CD4-positive, alpha-beta T cell treated with Interleukin-21 for 1 hour (primary cell): ENCODE data around the gene WDR86.

Source experiments
- DNase-seq: peaks from one replicate; pipeline ENCODE4 v3.0.0-alpha.2; 2020

The WDR86 gene

GRCh38 chr7:151426904-151427704, 17.3 kb upstream of the WDR86 start:
- no peak for DNase-seq

- DNase-seq: no peak
Measured at GRCh38 chr7:151426441-151426903, 16.6 kb upstream of the WDR86 start.

DNA sequence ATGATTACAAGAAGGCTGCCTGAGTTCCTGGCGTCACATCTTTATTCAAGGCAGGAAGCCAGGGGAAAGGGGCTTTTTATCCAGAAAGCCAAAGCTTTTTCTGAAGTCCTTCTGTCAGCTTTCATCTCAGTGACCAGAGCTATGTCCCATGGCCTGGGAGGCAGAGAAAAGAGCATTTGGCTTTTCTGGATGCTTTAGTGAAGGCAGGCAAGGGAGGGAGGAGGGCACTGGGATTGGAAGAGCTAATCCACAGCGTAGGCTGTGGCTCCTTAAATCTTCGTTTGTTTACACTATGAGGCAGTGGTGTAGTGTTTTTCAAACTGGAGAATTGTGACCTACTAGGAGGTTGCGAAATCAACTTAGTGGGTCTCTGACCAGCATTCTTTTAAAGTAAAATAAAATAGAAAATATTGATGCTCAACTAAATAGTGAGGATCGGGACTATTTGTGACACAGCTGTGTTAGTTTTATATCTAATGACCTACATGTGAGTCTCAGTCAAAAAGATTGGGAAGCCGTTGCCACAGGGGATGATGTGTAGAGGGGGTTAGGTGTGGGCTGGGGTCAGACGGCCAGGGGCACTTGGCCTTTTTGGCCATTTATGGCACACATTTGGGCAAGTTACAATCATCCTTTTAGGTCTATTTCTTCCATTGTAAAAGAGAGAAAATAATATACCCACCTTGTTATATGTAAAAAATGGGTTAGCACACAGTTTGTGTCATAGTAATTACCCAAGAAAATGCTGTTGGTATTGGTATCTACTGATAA, 16.0 kb upstream of the WDR86 start:
- DNase-seq: no peak

DNA sequence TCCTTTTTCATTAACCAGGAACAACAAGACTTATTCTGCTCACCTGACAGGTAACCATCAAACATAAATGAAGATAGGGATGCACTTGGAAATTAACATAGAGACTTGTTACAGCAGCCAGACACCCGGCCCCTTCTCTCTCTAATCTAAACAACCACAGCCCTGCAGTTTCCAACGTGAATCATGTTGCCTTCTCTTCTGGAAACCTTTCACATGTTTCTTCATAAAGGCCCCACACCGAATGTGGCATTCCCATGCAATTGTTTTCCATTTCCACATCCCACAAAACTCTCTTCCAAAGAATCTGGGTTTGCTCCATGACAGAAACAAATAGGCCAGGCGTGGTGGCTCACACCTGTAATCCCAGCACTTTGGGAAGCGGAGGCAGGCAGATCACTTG, 15.0 kb upstream of the WDR86 start:
- no peak for DNase-seq

DNA sequence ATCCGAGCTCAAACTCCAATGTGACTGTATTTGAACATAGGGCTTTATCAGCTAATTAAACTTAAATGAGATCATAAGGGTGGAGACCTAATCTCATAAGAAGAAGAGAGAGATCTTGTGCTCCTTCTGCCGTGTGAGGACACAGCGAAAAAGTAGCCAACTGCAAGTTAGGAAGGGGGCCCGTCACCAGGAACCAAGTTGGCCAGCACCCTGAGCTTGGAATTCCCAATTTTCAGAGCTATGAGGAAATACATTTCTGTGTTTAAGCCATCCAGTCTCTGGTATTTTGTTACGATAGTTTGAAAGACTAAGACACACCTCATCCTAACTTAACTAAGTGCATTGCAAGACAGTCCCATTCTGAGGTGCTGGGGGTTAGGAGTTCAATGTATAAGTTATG, 14.1 kb upstream of the WDR86 start:
- no peak for DNase-seq

DNA sequence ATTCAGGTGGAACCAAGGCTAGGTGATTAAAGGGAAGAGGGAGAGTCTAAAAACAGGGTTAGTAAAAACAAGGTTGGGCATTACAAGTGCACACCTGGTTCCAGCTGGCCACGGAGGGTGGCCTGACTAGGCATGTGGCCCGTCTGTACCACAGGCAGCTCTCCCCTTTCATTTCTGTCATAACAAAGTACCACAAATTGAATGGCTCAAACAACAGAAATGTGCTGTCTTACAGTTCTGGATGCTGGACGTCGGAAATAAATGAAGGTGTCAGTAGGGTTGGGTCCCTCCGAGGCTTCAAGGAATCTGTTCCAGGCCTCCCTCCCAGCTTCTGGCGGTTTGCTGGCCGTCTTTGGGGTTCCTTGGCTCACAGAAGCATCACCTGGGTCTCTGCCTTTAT, 13.4 kb upstream of the WDR86 start:
- DNase-seq: no peak

DNA sequence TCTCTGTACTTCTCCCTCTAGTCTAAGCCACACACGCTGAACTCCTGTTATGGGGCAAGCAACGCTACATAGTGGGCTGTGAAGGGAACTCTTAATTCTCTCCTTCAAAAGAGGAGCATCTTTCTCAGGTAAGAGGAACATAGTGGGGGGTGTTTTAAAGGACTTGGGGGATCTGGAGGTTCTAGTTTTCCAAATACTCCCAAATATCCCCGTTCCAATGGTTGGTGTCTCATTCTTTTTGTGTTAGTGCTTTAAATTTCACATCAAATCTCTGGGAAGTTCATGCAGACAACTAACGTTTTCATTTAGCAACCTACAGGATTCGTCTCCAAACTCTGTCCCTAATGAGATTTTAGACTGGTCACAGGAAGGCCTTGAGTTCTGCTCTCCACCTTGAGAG, 12.4 kb upstream of the WDR86 start:
- DNase-seq: no peak

- DNase-seq: no peak
Measured at GRCh38 chr7:151420144-151420543, 10.3 kb upstream of the WDR86 start.

DNA sequence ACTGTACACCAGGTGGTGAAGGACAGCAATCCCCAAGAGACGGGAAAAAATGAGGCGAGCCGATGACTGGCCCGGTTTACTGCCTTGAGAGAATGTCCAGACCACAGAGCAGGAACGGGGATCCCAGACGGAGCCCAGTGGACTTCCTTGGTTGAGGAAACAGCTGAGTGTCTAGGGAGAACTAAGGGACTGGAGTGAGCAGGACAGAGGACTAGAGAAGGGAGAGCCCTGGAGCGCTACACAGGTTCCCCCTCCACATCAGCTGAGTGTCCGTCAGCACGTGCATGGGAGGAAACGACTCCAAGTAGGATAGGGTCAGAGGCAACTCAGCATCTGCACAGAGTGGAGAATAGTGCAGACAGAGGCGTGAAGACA, 7.1 kb upstream of the WDR86 start:
- no peak for DNase-seq

GRCh38 chr7:151416112-151416940, 6.5 kb upstream of the WDR86 start:
- DNase-seq: no peak

DNA sequence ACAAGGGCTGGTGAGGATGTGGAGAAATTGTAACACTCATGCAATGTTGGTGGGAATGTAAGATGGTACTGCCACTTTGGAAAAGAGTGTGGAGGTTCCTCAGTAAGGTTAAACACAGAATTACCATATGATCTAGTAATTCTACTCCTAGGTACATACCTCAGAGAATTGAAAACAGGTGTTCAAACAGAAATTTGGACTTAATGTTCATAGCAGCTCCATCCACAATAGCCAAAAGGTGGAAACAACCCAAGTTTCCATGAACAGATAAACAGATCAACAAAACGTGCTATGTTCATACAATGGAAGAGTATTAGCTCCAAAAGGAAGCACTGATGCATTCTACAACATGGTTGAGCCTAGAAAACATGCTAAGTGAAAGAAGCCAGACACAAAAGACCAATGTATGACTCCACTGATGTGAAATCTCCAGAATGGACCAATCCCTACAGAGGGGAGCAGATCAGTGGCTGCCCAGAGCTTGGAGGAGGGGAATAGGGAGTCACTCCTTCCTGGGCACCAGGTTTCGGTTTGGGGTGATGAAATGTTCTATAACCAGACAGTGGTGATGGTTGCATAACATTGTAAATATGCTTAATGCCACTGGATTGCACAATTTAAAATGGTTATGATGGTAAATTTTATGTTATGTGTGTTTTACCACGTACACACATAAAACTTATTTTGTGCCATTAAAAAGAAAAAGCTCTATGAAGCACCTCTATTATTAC, 5.7 kb upstream of the WDR86 start:
- no peak for DNase-seq

DNA sequence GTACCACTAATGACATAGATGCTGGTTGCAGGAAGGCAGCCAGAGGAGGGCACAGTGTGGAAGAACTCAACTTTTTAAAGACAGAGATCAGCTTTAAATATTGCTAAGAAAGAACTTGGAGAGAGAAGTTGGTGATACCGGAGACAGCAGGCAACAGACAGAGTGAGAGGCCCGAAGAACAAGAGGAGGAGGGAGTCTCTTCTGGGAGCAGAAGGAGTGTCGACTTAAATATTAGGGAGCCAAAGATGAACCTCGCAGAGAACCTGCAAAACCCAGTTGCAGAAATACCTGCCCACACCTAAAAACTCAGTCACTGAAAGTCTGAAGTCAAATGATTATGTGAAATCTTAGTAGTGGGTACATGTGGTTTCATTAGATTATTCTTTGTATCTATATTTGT, 3.4 kb upstream of the WDR86 start:
- no peak for DNase-seq

DNA sequence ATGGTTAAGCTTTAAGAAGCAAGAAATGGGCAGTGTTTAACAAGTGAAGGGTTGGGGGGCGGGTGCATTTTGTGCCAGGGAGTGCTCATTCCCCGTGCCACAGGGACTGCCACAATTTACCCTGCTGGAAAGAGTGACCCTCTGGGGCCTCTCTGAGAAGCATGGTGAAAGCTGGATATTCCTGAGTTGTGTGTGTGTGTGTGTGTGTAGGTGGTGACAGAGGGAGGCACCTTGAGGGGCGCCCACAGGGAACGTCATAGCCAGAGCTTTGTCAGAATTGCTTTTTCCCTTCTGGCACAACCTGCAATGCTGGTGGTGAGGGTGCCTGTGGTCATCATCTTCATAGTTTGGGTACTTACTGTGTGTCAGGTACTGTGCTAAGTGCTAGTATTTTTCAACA, 2.5 kb upstream of the WDR86 start:
- no peak for DNase-seq

- DNase-seq: no peak
Measured at GRCh38 chr7:151411551-151411950, 1.7 kb upstream of the WDR86 start.

- DNase-seq: peak; percentile 56
Measured at GRCh38 chr7:151410405-151411390, 860 bp upstream of the WDR86 start.

DNA sequence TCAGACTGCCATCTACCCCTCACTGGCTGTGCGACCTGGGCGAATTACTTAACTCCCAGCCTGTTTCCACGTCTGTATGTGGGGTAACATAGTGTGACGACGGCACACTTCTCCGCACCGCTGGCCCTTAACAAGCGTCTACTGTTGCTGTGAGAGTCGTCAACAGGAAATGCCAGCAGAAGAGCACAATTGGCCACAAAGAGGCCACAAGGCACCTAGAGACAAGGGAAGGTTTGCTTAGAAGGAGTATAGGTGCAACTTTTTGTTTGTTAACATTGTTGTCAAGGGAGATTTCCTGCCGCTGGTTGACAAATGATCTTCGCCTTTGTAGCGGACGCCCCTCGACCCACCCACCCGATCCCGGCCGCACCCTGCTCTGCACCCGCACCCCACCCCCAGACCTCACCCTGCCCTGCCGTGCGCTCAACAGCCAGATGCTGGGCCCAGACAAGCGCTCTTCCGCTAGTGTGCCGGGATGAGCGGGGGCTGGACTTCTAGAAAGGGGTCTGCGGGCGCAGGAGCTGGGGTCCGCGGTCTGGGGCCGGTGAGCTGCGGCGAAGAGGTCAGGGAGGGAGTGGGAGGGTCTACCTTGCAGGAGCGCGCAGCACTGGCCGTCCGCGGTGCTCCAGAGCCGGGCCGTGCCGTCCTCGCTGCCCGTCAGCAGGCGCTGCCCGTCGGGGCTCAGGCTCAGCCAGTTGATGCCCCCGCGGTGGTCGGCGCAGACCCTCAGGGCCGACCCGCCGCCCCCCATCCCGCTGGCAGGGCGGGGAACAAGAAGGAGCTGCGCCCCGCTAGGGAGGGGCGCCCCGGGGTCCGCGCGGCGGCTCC, 785 bp downstream of the WDR86 start:
- DNase-seq: peak; percentile 91

DNA sequence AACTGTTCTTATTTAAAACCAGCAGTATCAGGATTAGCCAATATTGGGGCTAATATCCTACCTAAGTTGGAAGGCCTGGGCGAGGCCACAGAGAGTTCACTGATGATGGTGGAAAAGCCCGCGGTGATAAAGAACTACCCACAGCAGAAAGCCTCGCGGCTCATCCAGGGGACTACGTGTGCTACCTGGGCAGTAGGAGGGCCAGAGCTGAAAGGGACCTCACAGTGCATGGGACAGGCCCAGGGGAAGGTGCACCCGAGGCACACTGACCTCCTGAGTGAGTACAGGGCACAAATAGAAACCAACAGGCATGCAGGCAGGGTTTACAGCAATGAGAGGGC, 1.4 kb downstream of the WDR86 start:
- DNase-seq: no peak

GRCh38 chr7:151406886-151407583, 2.8 kb downstream of the WDR86 start:
- DNase-seq: no peak

GRCh38 chr7:151406051-151406875, 3.6 kb downstream of the WDR86 start:
- no peak for DNase-seq
